HG03558 (cell line): ENCODE results near the gene ADAMTS4.
A peak's percentile ranks its signal among the peaks of the same experiment; 100 is the strongest.

Experiments
- ATAC-seq: cut with Tn5 transposase; IDR thresholded peaks from one replicate; pipeline ENCODE4 v1.9.1; 2021; ENCODE audit warnings: moderate number of reproducible peaks; ENCODE audit not compliant: unreplicated experiment; ENCODE audit errors: extremely low read depth

The ADAMTS4 gene

GRCh38 chr1:161158316-161159010 lies 40.4 kb downstream of the ADAMTS4 start:
- ATAC-seq: no peak

GRCh38 chr1:161157867-161158266 lies 41.0 kb downstream of the ADAMTS4 start:
- ATAC-seq: no peak

- peak; percentile 77 for ATAC-seq
These were observed 45.0 kb downstream of the ADAMTS4 start, which contains the start of gene UFC1 for GRCh38 chr1:161153682-161154337. Gene UFC1, plus strand, starts transcription at chr1:161153978. Its CDS starts 20 bp downstream, at chr1:161153998.

GRCh38 chr1:161153176-161153575 lies 45.7 kb downstream of the ADAMTS4 start:
- ATAC-seq: no peak

- ATAC-seq: no peak
These were observed 53.0 kb downstream of the ADAMTS4 start for GRCh38 chr1:161145832-161146231.

GRCh38 chr1:161140755-161141400 lies 58.0 kb downstream of the ADAMTS4 start:
- no peak for ATAC-seq

GRCh38 chr1:161139766-161140165 lies 59.1 kb downstream of the ADAMTS4 start:
- no peak for ATAC-seq

GRCh38 chr1:161138431-161138830 lies 60.4 kb downstream of the ADAMTS4 start:
- no peak for ATAC-seq

GRCh38 chr1:161137881-161138280 lies 61.0 kb downstream of the ADAMTS4 start:
- ATAC-seq: no peak
